GM12891 (cell line): ENCODE results near the gene UNC5C.

ENCODE experiments used
- POLR2A ChIP-seq: IDR thresholded peaks from 2 replicates; pipeline ENCODE4 v1.6.1; 2011; ENCODE audit warnings: low read depth, low read length, control low read depth
- POLR2AphosphoS5 ChIP-seq: IDR thresholded peaks from 2 replicates; pipeline ENCODE4 v1.6.1; 2011; ENCODE audit warnings: low read depth, low read length, control low read depth
- SPI1 ChIP-seq: IDR thresholded peaks from 2 replicates; pipeline ENCODE4 v1.6.1; 2011; ENCODE audit warnings: low read depth, low read length, control low read depth
- TAF1 ChIP-seq: IDR thresholded peaks from 2 replicates; pipeline ENCODE4 v1.6.1; 2011; ENCODE audit warnings: low read depth, low read length, control low read depth

- no peak for TF ChIP-seq POLR2AphosphoS5
- no peak for TF ChIP-seq POLR2A
- TF ChIP-seq TAF1 = no peak
- no peak for TF ChIP-seq SPI1
Observed at GRCh38 chr4:95151255-95151654, 397.5 kb downstream of the UNC5C start.
